SK-N-SH (cell line): ENCODE data around the gene GPSM3. TPM values are rescaled to one million over a fixed set of nuclear protein-coding genes. Genes with fewer than 3 reads are reported as not detected.
A peak's percentile ranks its signal among the peaks of the same experiment; 100 is the strongest.
"Not testable (repeated sequence)": the region's sequence is repeated elsewhere in the genome, so short reads cannot be mapped to it uniquely, and the experiment has no call there.

Source experiments
- CTCF ChIA-PET: fragments of 300-600, 350-600 bp; formaldehyde crosslinking; extraction: SDS; loops from one replicate; lab custom pipeline; 2021; lab: Yijun Ruan, JAX
- POLR2A ChIA-PET: fragments of 350-600 bp; sonication (Branson Sonifier 250); formaldehyde crosslinking; extraction: SDS; loops from one replicate; lab custom pipeline; 2020; ENCODE audit warnings: antibody characterized with exemption, inconsistent platforms; lab: Yijun Ruan, JAX
- DNase-seq: peaks from one replicate; pipeline ENCODE4 v3.0.0; 2012
- H2AFZ ChIP-seq: fragments of 200-600 bp; sonication (generic); 2 replicates; pipeline ENCODE4 v1.8.1; 2016; ENCODE audit warnings: antibody characterized with exemption, mild to moderate bottlenecking, low read depth
- H3F3A ChIP-seq: fragments of 200-600 bp; sonication (generic); replicated peaks from 2 replicates; pipeline ENCODE3; 2016; ENCODE audit warnings: antibody characterized with exemption, mild to moderate bottlenecking; ENCODE audit not compliant: insufficient read depth
- H3K27ac ChIP-seq, 2 experiments: fragments of 200-500 bp in 1 of 2; fragments of 200-600 bp in 1 of 2; sonication (Bioruptor generic) in 1 of 2; sonication (generic), shearing (Covaris generic) in 1 of 2; 2 replicates each; pipeline versions ENCODE4 v1.5.1 to v1.6.1; 2014 to 2016; ENCODE audit warnings: low read depth in 2 of 2, inconsistent platforms in 1 of 2, low read length in 1 of 2, mild to moderate bottlenecking in 1 of 2, mixed read lengths in 1 of 2
- H3K27me3 ChIP-seq: fragments of 200-600 bp; sonication (generic), shearing (Covaris generic); 2 replicates; pipeline ENCODE4 v1.6.1; 2016; ENCODE audit warnings: mixed run types; ENCODE audit not compliant: insufficient read depth
- H3K36me3 ChIP-seq, 2 experiments: fragments of 200-500 bp in 1 of 2; fragments of 200-600 bp in 1 of 2; sonication (Bioruptor generic) in 1 of 2; sonication (generic) in 1 of 2; replicated peaks in 1 of 2; 2 replicates each; pipeline versions ENCODE3 to v1.5.1; 2014 to 2016; ENCODE audit warnings: low read length in 1 of 2, mild to moderate bottlenecking in 1 of 2; ENCODE audit not compliant: insufficient read depth in 2 of 2, control insufficient read depth in 1 of 2
- H3K4me1 ChIP-seq, 2 experiments: fragments of 200-500 bp in 1 of 2; fragments of 200-600 bp in 1 of 2; sonication (Bioruptor generic) in 1 of 2; sonication (generic), shearing (Covaris generic) in 1 of 2; 2 replicates each; pipeline versions ENCODE4 v1.5.1 to v1.6.1; 2014 to 2016; ENCODE audit warnings: low read depth in 1 of 2, low read length in 1 of 2, mixed run types in 1 of 2; ENCODE audit not compliant: insufficient read depth in 2 of 2, control insufficient read depth in 1 of 2
- H3K4me2 ChIP-seq: fragments of 200-600 bp; sonication (generic), shearing (Covaris generic); 2 replicates; pipeline ENCODE4 v1.6.1; 2017; ENCODE audit warnings: mixed run types
- H3K4me3 ChIP-seq, 2 experiments: fragments of 200-500 bp in 1 of 2; fragments of 200-600 bp in 1 of 2; sonication (Bioruptor generic) in 1 of 2; sonication (generic), shearing (Covaris generic) in 1 of 2; 2 replicates each; pipeline versions ENCODE4 v1.5.1 to v1.8.1; 2014 to 2016; ENCODE audit warnings: low read depth in 2 of 2, inconsistent platforms in 1 of 2, low read length in 1 of 2, mild to moderate bottlenecking in 1 of 2, mixed read lengths in 1 of 2, moderate library complexity in 1 of 2
- H3K79me2 ChIP-seq: fragments of 200-600 bp; sonication (generic); 2 replicates; pipeline ENCODE4 v1.8.1; 2017; ENCODE audit warnings: mild to moderate bottlenecking; ENCODE audit not compliant: insufficient read depth
- H3K9ac ChIP-seq: fragments of 200-600 bp; sonication (generic); 2 replicates; pipeline ENCODE4 v1.6.1; 2017; ENCODE audit warnings: mixed run types
- H3K9me2 ChIP-seq: fragments of 200-600 bp; sonication (generic); 2 replicates; pipeline ENCODE4 v1.6.1; 2017; ENCODE audit warnings: mixed run types
- H3K9me3 ChIP-seq: fragments of 200-600 bp; sonication (generic); 2 replicates; pipeline ENCODE4 v1.6.1; 2017; ENCODE audit warnings: mixed run types, mild to moderate bottlenecking, moderate library complexity
- H4K20me1 ChIP-seq: fragments of 200-600 bp; sonication (generic); 2 replicates; pipeline ENCODE4 v1.6.1; 2017; ENCODE audit warnings: mild to moderate bottlenecking, mixed run types; ENCODE audit not compliant: insufficient read depth
- CTCF ChIP-seq: fragments of 200-600 bp; sonication (generic); IDR thresholded peaks from 2 replicates; pipeline ENCODE4 v1.6.1; 2017; ENCODE audit warnings: antibody characterized with exemption, mild to moderate bottlenecking, moderate library complexity
- ELF1 ChIP-seq: IDR thresholded peaks from 2 replicates; pipeline ENCODE4 v1.4.0; 2012
- EP300 ChIP-seq, 2 experiments: IDR thresholded peaks; 2 replicates each; pipeline versions ENCODE4 v1.4.0 to v1.6.1; 2012; ENCODE audit warnings: borderline replicate concordance in 1 of 2, low read depth in 1 of 2, low read length in 1 of 2
- FOSL2 ChIP-seq: IDR thresholded peaks from 2 replicates; pipeline ENCODE4 v1.4.0; 2012; ENCODE audit warnings: low read depth, mild to moderate bottlenecking, moderate library complexity, borderline replicate concordance
- FOXM1 ChIP-seq: IDR thresholded peaks from 2 replicates; pipeline ENCODE4 v1.4.0; 2012; ENCODE audit warnings: low read depth, mild to moderate bottlenecking
- GABPA ChIP-seq: IDR thresholded peaks from 2 replicates; pipeline ENCODE4 v1.4.0; 2012; ENCODE audit warnings: low read depth, mild to moderate bottlenecking
- GATA2 ChIP-seq: sonication (generic); formaldehyde crosslinking; IDR thresholded peaks from 2 replicates; pipeline ENCODE4 v1.5.0; 2020; ENCODE audit warnings: mild to moderate bottlenecking, missing genetic modification reagents
- NRF1 ChIP-seq: IDR thresholded peaks from 2 replicates; pipeline ENCODE4 v1.6.1; 2012; ENCODE audit warnings: low read depth, mild to moderate bottlenecking, low read length
- REST ChIP-seq: IDR thresholded peaks from 2 replicates; pipeline ENCODE4 v1.6.1; 2012; ENCODE audit warnings: mild to moderate bottlenecking, low read depth, low read length, moderate library complexity
- RFX5 ChIP-seq: IDR thresholded peaks from 2 replicates; pipeline ENCODE4 v1.6.1; 2012; ENCODE audit warnings: mild to moderate bottlenecking, improper control_type of control experiment, low read length
- TAF1 ChIP-seq: IDR thresholded peaks from 2 replicates; pipeline ENCODE4 v1.6.1; 2012; ENCODE audit warnings: low read depth, mild to moderate bottlenecking, low read length, moderate library complexity, borderline replicate concordance
- TCF12 ChIP-seq: IDR thresholded peaks from 2 replicates; pipeline ENCODE4 v1.4.0; 2012
- ZBTB33 ChIP-seq: IDR thresholded peaks from 2 replicates; pipeline ENCODE4 v1.4.0; 2012; ENCODE audit warnings: low read depth, borderline replicate concordance
- WGBS: methylation state at CpG from one replicate; pipeline ENCODE4 v1.1.6; 2017; ENCODE audit warnings: low lambda C conversion rate; 5-methylcytosine and 5-hydroxymethylcytosine counted together
- polyA plus RNA-seq, 3 experiments: library from polyadenylated mRNA; depleted of rRNA; stranded (reverse); fragments of >200 nt; gene quantifications; 2 replicates each; pipeline ENCODE4 v1.2.3, GENCODE V29; 2012

GPSM3 gene
- polyA plus RNA-seq, 1 of the 3 experiments (the other 2 are of a cell fraction): 1.5 TPM

- Histone ChIP-seq H4K20me1 (no peaks in the 10 kb centered on the region), H3K79me2 (peaks cover 3% of the 10 kb centered on the region), H2AFZ (no peak overlapping the region), H3F3A (peaks cover 15% of the 10 kb centered on the region), H3K36me3 (no peaks in the 10 kb centered on the region), H3K27me3 (no peaks in the 10 kb centered on the region), H3K4me3 (no peak overlapping the region), H3K9me2 (no peaks in the 10 kb centered on the region), H3K27ac (peak overlapping the region in 1 of 2 experiments; percentile 100; a peak in 2 of 4 replicates), H3K4me1 (peaks cover 6 to 26% of the 10 kb centered on the region in 2 experiments; a peak in 1 of 4 replicates), H3K9ac (no peak overlapping the region), H3K4me2 (peak overlapping the region; percentile 88), H3K9me3 (no peaks in the 10 kb centered on the region)
- DNase-seq: no peak
- POLR2A ChIA-PET: interaction anchor here (1.6 to 2.2 kb wide), 2 partner anchors 17 to 66 kb away, joined by 4 to 16 read pairs; partner anchors contain the start of gene ATF6B
- CTCF ChIA-PET: interaction anchor here (0.9 to 2.3 kb wide), 5 partner anchors 12 to 644 kb away, joined by 3 to 17 read pairs (median 5); partner anchors contain the start of genes ATF6B, FKBPL and TAP2
- TF ChIP-seq TAF1: no peak
- no peak for TF ChIP-seq GABPA
- TF ChIP-seq TCF12: no peak
- TF ChIP-seq GATA2: no peak
- no peak for TF ChIP-seq ZBTB33
- TF ChIP-seq NRF1: no peak
- no peak for TF ChIP-seq REST
- TF ChIP-seq RFX5: no peak
- TF ChIP-seq ELF1: no peak
- TF ChIP-seq CTCF: no peak
- TF ChIP-seq FOSL2: no peak
- TF ChIP-seq EP300 (IDR thresholded peaks at IDR 0.05; ENCODE audit: borderline replicate concordance in 1 of 2, low read depth in 1 of 2, low read length in 1 of 2): no peak
- TF ChIP-seq FOXM1: no peak
- WGBS: 88% methylated on average over 4 of the region's 4 CpGs
Observed at GRCh38 chr6:32194388-32194787, 1.9 kb upstream of the GPSM3 start.

- H3K27ac ChIP-seq, POLR2A ChIA-PET, H2AFZ ChIP-seq, H3K4me2 ChIP-seq, H3K4me3 ChIP-seq, H3K27me3 ChIP-seq, DNase-seq, H4K20me1 ChIP-seq, H3K9ac ChIP-seq, H3K9me2 ChIP-seq, H3K9me3 ChIP-seq, H3K36me3 ChIP-seq: not testable (repeated sequence)
- 85% methylated on average over 12 of the region's 13 CpGs for WGBS
- Histone ChIP-seq H3K4me1 (peaks cover 6 to 34% of the 10 kb centered on the region in 2 experiments; a peak in 1 of 4 replicates), H3K79me2 (peaks cover 16% of the 10 kb centered on the region), H3F3A (peaks cover 15% of the 10 kb centered on the region)
- CTCF ChIA-PET: interaction anchor here (1.6 kb wide), 1 partner anchor 74 kb away, joined by 4 read pairs; no protein-coding TSS in a partner anchor
Observed at GRCh38 chr6:32193096-32193495, 653 bp upstream of the GPSM3 start.
